Neural cell (in vitro differentiated cells): ENCODE data around the gene ITK.

ENCODE experiments used
- EP300 ChIP-seq: fragments of 450-650 bp; conservative IDR thresholded peaks from 2 replicates; pipeline ENCODE4 v1.6.1; 2014; ENCODE audit warnings: antibody characterized with exemption, mild to moderate bottlenecking, moderate library complexity; ENCODE audit not compliant: poor library complexity, severe bottlenecking
- EZH2 ChIP-seq: fragments of 200-600, 300-800 bp; shearing (Covaris generic), sonication (generic); IDR thresholded peaks from 2 replicates; pipeline ENCODE4 v1.6.1; 2014; ENCODE audit warnings: antibody characterized with exemption, low read length, borderline replicate concordance, mild to moderate bottlenecking; ENCODE audit not compliant: insufficient read depth, poor library complexity, severe bottlenecking
- POLR2AphosphoS5 ChIP-seq: IDR thresholded peaks from 2 replicates; pipeline ENCODE4 v1.6.1; 2012
- RAD21 ChIP-seq: fragments of 450-650 bp; conservative IDR thresholded peaks from 2 replicates; pipeline ENCODE4 v1.6.1; 2014; ENCODE audit warnings: antibody characterized with exemption, mild to moderate bottlenecking, moderate library complexity
- REST ChIP-seq: IDR thresholded peaks from 2 replicates; pipeline ENCODE4 v1.6.1; 2012; ENCODE audit warnings: borderline replicate concordance
- TF ChIP-seq, protein P1 (sequence below): fragments of 450-650 bp; IDR thresholded peaks from 2 replicates; pipeline ENCODE4 v1.5.1; 2014; ENCODE audit warnings: antibody characterized with exemption, mild to moderate bottlenecking, moderate library complexity; ENCODE audit not compliant: poor library complexity, severe bottlenecking

DNA sequence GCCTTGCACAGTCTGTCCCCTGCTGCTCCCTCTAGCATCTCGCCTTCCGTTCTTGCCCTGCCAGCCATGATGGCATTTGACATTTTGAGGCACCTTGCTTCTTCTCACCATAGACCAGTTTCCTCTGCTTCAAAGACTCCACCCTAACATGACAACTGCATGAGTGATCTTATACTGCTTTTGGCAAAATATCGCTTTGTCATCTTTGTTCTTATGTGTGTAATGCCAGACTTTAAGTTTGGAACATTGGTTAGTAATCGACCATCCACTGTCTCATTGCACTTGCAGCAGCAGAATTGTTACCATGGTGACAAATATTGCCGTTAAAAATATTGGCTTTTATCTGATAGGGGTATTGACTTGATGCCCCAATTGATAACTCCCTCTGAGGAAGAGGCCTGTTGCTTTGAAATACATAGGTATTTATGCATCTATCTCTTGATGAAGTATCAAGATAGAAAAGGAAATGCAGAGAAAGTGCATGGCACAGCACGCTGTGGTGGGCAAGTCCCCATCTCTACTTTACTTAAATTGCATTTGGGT lies 21.4 kb upstream of the ITK start:
- no peak for TF ChIP-seq EZH2
- TF ChIP-seq, protein P1, sequence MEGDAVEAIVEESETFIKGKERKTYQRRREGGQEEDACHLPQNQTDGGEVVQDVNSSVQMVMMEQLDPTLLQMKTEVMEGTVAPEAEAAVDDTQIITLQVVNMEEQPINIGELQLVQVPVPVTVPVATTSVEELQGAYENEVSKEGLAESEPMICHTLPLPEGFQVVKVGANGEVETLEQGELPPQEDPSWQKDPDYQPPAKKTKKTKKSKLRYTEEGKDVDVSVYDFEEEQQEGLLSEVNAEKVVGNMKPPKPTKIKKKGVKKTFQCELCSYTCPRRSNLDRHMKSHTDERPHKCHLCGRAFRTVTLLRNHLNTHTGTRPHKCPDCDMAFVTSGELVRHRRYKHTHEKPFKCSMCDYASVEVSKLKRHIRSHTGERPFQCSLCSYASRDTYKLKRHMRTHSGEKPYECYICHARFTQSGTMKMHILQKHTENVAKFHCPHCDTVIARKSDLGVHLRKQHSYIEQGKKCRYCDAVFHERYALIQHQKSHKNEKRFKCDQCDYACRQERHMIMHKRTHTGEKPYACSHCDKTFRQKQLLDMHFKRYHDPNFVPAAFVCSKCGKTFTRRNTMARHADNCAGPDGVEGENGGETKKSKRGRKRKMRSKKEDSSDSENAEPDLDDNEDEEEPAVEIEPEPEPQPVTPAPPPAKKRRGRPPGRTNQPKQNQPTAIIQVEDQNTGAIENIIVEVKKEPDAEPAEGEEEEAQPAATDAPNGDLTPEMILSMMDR: no peak
- no peak for TF ChIP-seq REST
- no peak for TF ChIP-seq RAD21
- no peak for TF ChIP-seq POLR2AphosphoS5
- no peak for TF ChIP-seq EP300
